Measurements from ENCODE around the gene MYOG.

DNA sequence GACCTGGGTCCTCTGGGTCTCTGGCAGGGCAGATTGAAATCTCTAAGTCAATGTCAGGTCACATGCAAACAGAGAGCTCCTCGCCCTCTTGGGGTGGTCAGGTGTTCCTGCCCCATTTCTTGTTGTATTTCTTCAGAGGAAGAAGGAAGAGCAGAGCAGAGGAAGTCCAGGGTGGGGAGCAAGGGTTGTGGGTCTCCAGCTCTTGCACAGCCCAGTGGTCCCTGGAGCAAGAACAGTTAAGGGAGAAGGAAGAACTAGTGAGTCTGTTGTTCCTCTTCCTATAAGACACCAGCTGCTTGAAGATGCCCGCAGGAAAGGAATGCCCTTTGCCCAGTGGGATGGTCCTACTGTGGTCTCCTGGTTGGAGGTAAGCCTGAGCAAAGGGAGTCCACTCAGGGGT is 26.3 kb downstream of the MYOG start:
- TF ChIP-seq, protein P1, sequence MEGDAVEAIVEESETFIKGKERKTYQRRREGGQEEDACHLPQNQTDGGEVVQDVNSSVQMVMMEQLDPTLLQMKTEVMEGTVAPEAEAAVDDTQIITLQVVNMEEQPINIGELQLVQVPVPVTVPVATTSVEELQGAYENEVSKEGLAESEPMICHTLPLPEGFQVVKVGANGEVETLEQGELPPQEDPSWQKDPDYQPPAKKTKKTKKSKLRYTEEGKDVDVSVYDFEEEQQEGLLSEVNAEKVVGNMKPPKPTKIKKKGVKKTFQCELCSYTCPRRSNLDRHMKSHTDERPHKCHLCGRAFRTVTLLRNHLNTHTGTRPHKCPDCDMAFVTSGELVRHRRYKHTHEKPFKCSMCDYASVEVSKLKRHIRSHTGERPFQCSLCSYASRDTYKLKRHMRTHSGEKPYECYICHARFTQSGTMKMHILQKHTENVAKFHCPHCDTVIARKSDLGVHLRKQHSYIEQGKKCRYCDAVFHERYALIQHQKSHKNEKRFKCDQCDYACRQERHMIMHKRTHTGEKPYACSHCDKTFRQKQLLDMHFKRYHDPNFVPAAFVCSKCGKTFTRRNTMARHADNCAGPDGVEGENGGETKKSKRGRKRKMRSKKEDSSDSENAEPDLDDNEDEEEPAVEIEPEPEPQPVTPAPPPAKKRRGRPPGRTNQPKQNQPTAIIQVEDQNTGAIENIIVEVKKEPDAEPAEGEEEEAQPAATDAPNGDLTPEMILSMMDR (optimal IDR thresholded peaks at IDR 0.05 in 1 of 3, IDR thresholded peaks at IDR 0.05 in 1 of 3, conservative IDR thresholded peaks at IDR 0.05 in 1 of 3; ENCODE audit: extremely low read depth in 1 of 3, insufficient read depth in 2 of 3, low read length in 3 of 3) = no peak
- no peak for TF ChIP-seq EZH2 (IDR thresholded peaks at IDR 0.05; ENCODE audit: low read length)
